Lung (tissue), 16 donors: ENCODE results near the gene ZDHHC19. TPM values are rescaled to one million over a fixed set of nuclear protein-coding genes. Genes with fewer than 3 reads are reported as not detected.

ENCODE experiments used
- ATAC-seq: fragments of 200-7000 bp; cut with Tn5 transposase; one replicate; pipeline ENCODE4 v1.9.1; 2020; ENCODE audit warnings: moderate number of reproducible peaks; ENCODE audit not compliant: insufficient read depth, low FRiP score
- DNase-seq, 3 donors: peaks; one replicate each; pipeline ENCODE4 v3.0.0-alpha.2; 2013 to 2017
- H3K27ac ChIP-seq, 2 donors: one replicate each; pipeline ENCODE4 v1.5.1; 2013; ENCODE audit warnings: mild to moderate bottlenecking in 2 of 2, moderate library complexity in 2 of 2, control low read depth in 1 of 2, inconsistent platforms in 1 of 2, low read depth in 1 of 2, low read length in 1 of 2
- H3K27me3 ChIP-seq, 3 donors: one replicate each; pipeline ENCODE4 v1.5.1; 2013; ENCODE audit warnings: low read length in 2 of 3; ENCODE audit not compliant: control insufficient read depth in 3 of 3, insufficient read depth in 3 of 3
- H3K36me3 ChIP-seq, 4 donors: one replicate each; pipeline ENCODE4 v1.5.1; 2013; ENCODE audit warnings: low read length in 4 of 4, mild to moderate bottlenecking in 1 of 4, moderate library complexity in 1 of 4; ENCODE audit not compliant: control insufficient read depth in 4 of 4, insufficient read depth in 4 of 4
- H3K4me1 ChIP-seq, 5 donors: one replicate each; pipeline ENCODE4 v1.5.1; 2013; ENCODE audit warnings: low read length in 5 of 5, mild to moderate bottlenecking in 2 of 5, moderate library complexity in 1 of 5; ENCODE audit not compliant: control insufficient read depth in 5 of 5, insufficient read depth in 5 of 5
- H3K4me3 ChIP-seq: one replicate; pipeline ENCODE4 v1.5.1; 2013; ENCODE audit warnings: mild to moderate bottlenecking, control low read depth, moderate library complexity
- H3K9ac ChIP-seq, 2 donors: one replicate each; pipeline ENCODE4 v1.5.1; 2013; ENCODE audit warnings: low read length in 2 of 2, control low read depth in 1 of 2; ENCODE audit not compliant: insufficient read depth in 1 of 2
- H3K9me3 ChIP-seq, 4 donors: one replicate each; pipeline ENCODE4 v1.5.1; 2013; ENCODE audit warnings: low read length in 3 of 4, mild to moderate bottlenecking in 1 of 4, moderate library complexity in 1 of 4; ENCODE audit not compliant: control insufficient read depth in 4 of 4, insufficient read depth in 3 of 4
- WGBS, 2 donors: extraction: QIAGEN DNeasy Blood & Tissue Kit; methylation state at CpG; one replicate each; pipeline ENCODE4 v1.1.7; 2013; 5-methylcytosine and 5-hydroxymethylcytosine counted together
- long read RNA-seq, 5 donors: transcript quantifications; one replicate each; lab custom pipeline, GENCODE V29; 2026
- polyA plus RNA-seq, 2 donors: library from polyadenylated mRNA; stranded (reverse); fragments of 200-250 nt; gene quantifications; one replicate each; pipeline ENCODE4 v1.2.1, GENCODE V29; 2013
- total RNA-seq, 2 donors: library from RNA; depleted of rRNA in 1 of 2; stranded (reverse); fragments of >200 nt in 1 of 2; gene quantifications; one replicate each; pipeline ENCODE4 v1.2.1, GENCODE V29; 2014 to 2021
- TF ChIP-seq, protein P1 (sequence below): IDR thresholded peaks from 2 replicates; pipeline ENCODE4 v1.5.1; 2012; ENCODE audit warnings: mild to moderate bottlenecking; ENCODE audit errors: control extremely low read depth, extremely low read depth
- donor health status: control.
- donor health status: control.
- donor health status: Bipolar disorder and iron deficiency.
- donor health status: healthy.
- donor health status: DM: yes; HTN: yes; CAD: no.

The ZDHHC19 gene, protein sequence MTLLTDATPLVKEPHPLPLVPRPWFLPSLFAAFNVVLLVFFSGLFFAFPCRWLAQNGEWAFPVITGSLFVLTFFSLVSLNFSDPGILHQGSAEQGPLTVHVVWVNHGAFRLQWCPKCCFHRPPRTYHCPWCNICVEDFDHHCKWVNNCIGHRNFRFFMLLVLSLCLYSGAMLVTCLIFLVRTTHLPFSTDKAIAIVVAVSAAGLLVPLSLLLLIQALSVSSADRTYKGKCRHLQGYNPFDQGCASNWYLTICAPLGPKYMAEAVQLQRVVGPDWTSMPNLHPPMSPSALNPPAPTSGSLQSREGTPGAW
- 1 to 10 TPM; 1.1 to 5.4 TPM for total RNA-seq
- polyA plus RNA-seq = 10 to 100 TPM in 1 of 2 donors, 1 to 10 TPM in 1; 2.6 to 18.9 TPM
- long read RNA-seq, donor 1 = 0 reads
- long read RNA-seq, donor 2 = 0 reads
- long read RNA-seq, donor 3 = 0 reads
- long read RNA-seq, donor 4 = 0 reads
- long read RNA-seq, donor 5 = 0 reads

- TF ChIP-seq, protein P1, sequence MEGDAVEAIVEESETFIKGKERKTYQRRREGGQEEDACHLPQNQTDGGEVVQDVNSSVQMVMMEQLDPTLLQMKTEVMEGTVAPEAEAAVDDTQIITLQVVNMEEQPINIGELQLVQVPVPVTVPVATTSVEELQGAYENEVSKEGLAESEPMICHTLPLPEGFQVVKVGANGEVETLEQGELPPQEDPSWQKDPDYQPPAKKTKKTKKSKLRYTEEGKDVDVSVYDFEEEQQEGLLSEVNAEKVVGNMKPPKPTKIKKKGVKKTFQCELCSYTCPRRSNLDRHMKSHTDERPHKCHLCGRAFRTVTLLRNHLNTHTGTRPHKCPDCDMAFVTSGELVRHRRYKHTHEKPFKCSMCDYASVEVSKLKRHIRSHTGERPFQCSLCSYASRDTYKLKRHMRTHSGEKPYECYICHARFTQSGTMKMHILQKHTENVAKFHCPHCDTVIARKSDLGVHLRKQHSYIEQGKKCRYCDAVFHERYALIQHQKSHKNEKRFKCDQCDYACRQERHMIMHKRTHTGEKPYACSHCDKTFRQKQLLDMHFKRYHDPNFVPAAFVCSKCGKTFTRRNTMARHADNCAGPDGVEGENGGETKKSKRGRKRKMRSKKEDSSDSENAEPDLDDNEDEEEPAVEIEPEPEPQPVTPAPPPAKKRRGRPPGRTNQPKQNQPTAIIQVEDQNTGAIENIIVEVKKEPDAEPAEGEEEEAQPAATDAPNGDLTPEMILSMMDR = no peak
- H3K27ac ChIP-seq = no peak within 1 kb of the TSS
- ATAC-seq = no peak
- H3K36me3 ChIP-seq = no peaks in the 10 kb centered on the region
- no peak for DNase-seq
- H3K4me3 ChIP-seq = no peak within 1 kb of the TSS
- no peak within 1 kb of the TSS for H3K9ac ChIP-seq
- H3K4me1 ChIP-seq = peaks cover 0 to 4% (median 0%) of the 10 kb centered on the region in 5 donors
- H3K9me3 ChIP-seq = peaks cover 0 to 2% (median 0%) of the 10 kb centered on the region in 4 donors
- WGBS, 2 donors = 71 to 78% methylated on average over 22 to 23 of the region's 23 CpGs
- H3K27me3 ChIP-seq = no peaks in the 10 kb centered on the region
These were observed at the start of gene ZDHHC19 for GRCh38 chr3:196210673-196211556. ZDHHC19 (minus strand) TSS chr3:196211400; CDS start chr3:196211315, 85 bp downstream.

DNA sequence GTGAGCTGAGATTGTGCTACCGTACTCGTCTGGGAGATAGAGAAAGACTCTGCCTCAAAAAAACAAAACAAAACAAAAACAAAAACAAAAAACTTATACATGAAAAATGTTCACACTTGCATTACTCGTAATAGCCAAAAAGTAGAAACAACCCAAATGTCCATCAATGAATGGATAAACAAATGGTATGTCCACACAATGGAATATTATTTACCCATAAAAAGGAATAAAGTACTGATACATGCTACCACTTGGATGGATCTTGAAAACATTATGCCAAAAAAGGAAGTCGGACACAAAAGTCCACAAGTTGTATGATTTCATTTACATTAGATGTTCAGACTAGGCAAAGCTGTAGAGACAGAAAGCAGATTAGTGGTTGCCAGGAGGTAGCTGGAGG lies 49.6 kb upstream of the ZDHHC19 start:
- WGBS, 2 donors = 98 to 99% methylated on average over 4 of the region's 4 CpGs
- H3K4me1 ChIP-seq = no peaks in the 10 kb centered on the region
- no peak overlapping the region for H3K9ac ChIP-seq
- H3K27me3 ChIP-seq = no peaks in the 10 kb centered on the region
- no peaks in the 10 kb centered on the region for H3K9me3 ChIP-seq
- no peak overlapping the region for H3K27ac ChIP-seq
- ATAC-seq = no peak
- TF ChIP-seq, protein P1 = no peak
- no peak overlapping the region for H3K4me3 ChIP-seq
- peaks cover 4 to 16% (median 7%) of the 10 kb centered on the region in 4 donors for H3K36me3 ChIP-seq
- DNase-seq = no peak

GRCh38 chr3:196255776-196256175 lies 44.6 kb upstream of the ZDHHC19 start:
- 72 to 86% methylated on average over 1 of the region's 1 CpG for WGBS, 2 donors
- Histone ChIP-seq H3K27me3 (no peaks in the 10 kb centered on the region), H3K9me3 (no peaks in the 10 kb centered on the region), H3K36me3 (peaks cover 5 to 10% (median 9%) of the 10 kb centered on the region in 4 donors), H3K4me3 (no peak overlapping the region), H3K9ac (no peak overlapping the region), H3K27ac (no peak overlapping the region), H3K4me1 (no peaks in the 10 kb centered on the region)
- TF ChIP-seq, protein P1 = no peak
- ATAC-seq (no peak), DNase-seq (no peak)
